Transverse colon (tissue), 4 donors: ENCODE data around the gene CELF4.

ENCODE experiments used
- CTCF ChIP-seq, 5 experiments: fragments of 200-600 bp in 3 of 5; fragments of 450-650 bp in 2 of 5; sonication (generic) in 3 of 5; IDR thresholded peaks; 1 replicate in 2 of 5; 2 replicates in 3 of 5; pipeline ENCODE4 v1.5.1; 2016 to 2017; ENCODE audit warnings: antibody characterized with exemption in 5 of 5, inconsistent platforms in 3 of 5, mild to moderate bottlenecking in 2 of 5, moderate library complexity in 1 of 5
- EP300 ChIP-seq: sonication (generic); formaldehyde crosslinking; IDR thresholded peaks from one replicate; pipeline ENCODE4 v1.6.1; 2017; ENCODE audit warnings: antibody characterized with exemption, low read depth
- POLR2A ChIP-seq: fragments of 450-650 bp; IDR thresholded peaks from one replicate; pipeline ENCODE4 v1.6.1; 2016; ENCODE audit warnings: antibody characterized with exemption, mild to moderate bottlenecking, moderate library complexity
- POLR2AphosphoS5 ChIP-seq, 3 donors: sonication (generic); formaldehyde crosslinking; IDR thresholded peaks; one replicate each; pipeline ENCODE4 v1.6.1; 2016; ENCODE audit warnings: antibody characterized with exemption in 3 of 3

- TF ChIP-seq CTCF (IDR thresholded peaks at IDR 0.05) (no peak), POLR2A (no peak), POLR2AphosphoS5 (IDR thresholded peaks at IDR 0.05) (no peak), EP300 (no peak)
Observed at GRCh38 chr18:37457341-37457740, 108.3 kb downstream of the CELF4 start.
